Measurements from ENCODE around the gene H6PD.

Gene H6PD

GRCh38 chr1:9200441-9200840, 34.1 kb upstream of the H6PD start:
- TF ChIP-seq YY1 (IDR thresholded peaks at IDR 0.05; ENCODE audit: low read depth) (no peak), CREB1 (IDR thresholded peaks at IDR 0.05; ENCODE audit: low read depth) (no peak), EP300 (IDR thresholded peaks at IDR 0.05; ENCODE audit: borderline replicate concordance) (no peak), USF1 (IDR thresholded peaks at IDR 0.05) (no peak), NFIC (IDR thresholded peaks at IDR 0.05) (no peak), ZBTB7A (IDR thresholded peaks at IDR 0.05; ENCODE audit: low read depth) (no peak), REST (IDR thresholded peaks at IDR 0.05; ENCODE audit: low read depth) (no peak), TAF1 (IDR thresholded peaks at IDR 0.05; ENCODE audit: low read depth) (no peak), RAD21 (IDR thresholded peaks at IDR 0.05; ENCODE audit: low read depth) (no peak)

GRCh38 chr1:9201401-9202239, 33.0 kb upstream of the H6PD start:
- no peak for TF ChIP-seq EGR1 (IDR thresholded peaks at IDR 0.05)
- no peak for TF ChIP-seq EP300 (IDR thresholded peaks at IDR 0.05; ENCODE audit: borderline replicate concordance)

- TF ChIP-seq YY1 (IDR thresholded peaks at IDR 0.05; ENCODE audit: low read depth) = no peak
- no peak for TF ChIP-seq ZBTB7A (IDR thresholded peaks at IDR 0.05; ENCODE audit: low read depth)
- TF ChIP-seq CREB1 (IDR thresholded peaks at IDR 0.05; ENCODE audit: low read depth) = no peak
Measured at GRCh38 chr1:9202240-9202870, 32.2 kb upstream of the H6PD start.

- no peak for TF ChIP-seq TEAD4 (IDR thresholded peaks at IDR 0.05)
- no peak for TF ChIP-seq FOXM1 (IDR thresholded peaks at IDR 0.05; ENCODE audit: borderline replicate concordance, low read depth)
- TF ChIP-seq EP300 (IDR thresholded peaks at IDR 0.05; ENCODE audit: borderline replicate concordance) = no peak
- no peak for TF ChIP-seq REST (IDR thresholded peaks at IDR 0.05; ENCODE audit: low read depth)
- no peak for TF ChIP-seq TCF12 (IDR thresholded peaks at IDR 0.05; ENCODE audit: low read depth)
- TF ChIP-seq RAD21 (IDR thresholded peaks at IDR 0.05; ENCODE audit: low read depth) = no peak
- TF ChIP-seq ZBTB7A (IDR thresholded peaks at IDR 0.05; ENCODE audit: low read depth) = no peak
- no peak for TF ChIP-seq TAF1 (IDR thresholded peaks at IDR 0.05; ENCODE audit: low read depth)
- TF ChIP-seq EGR1 (IDR thresholded peaks at IDR 0.05) = no peak
Measured at GRCh38 chr1:9203511-9203982, 31.0 kb upstream of the H6PD start.

GRCh38 chr1:9204156-9204720, 30.3 kb upstream of the H6PD start:
- TF ChIP-seq CEBPB (IDR thresholded peaks at IDR 0.05) (no peak), RAD21 (IDR thresholded peaks at IDR 0.05; ENCODE audit: low read depth) (no peak)

- TF ChIP-seq TAF1 (IDR thresholded peaks at IDR 0.05; ENCODE audit: low read depth) = no peak
- TF ChIP-seq EGR1 (IDR thresholded peaks at IDR 0.05) = no peak
- TF ChIP-seq CEBPB (IDR thresholded peaks at IDR 0.05) = no peak
- no peak for TF ChIP-seq USF1 (IDR thresholded peaks at IDR 0.05)
- no peak for TF ChIP-seq FOXM1 (IDR thresholded peaks at IDR 0.05; ENCODE audit: borderline replicate concordance, low read depth)
- no peak for TF ChIP-seq ZBTB7A (IDR thresholded peaks at IDR 0.05; ENCODE audit: low read depth)
- TF ChIP-seq REST (IDR thresholded peaks at IDR 0.05; ENCODE audit: low read depth) = no peak
- TF ChIP-seq TCF12 (IDR thresholded peaks at IDR 0.05; ENCODE audit: low read depth) = no peak
- no peak for TF ChIP-seq CREB1 (IDR thresholded peaks at IDR 0.05; ENCODE audit: low read depth)
- TF ChIP-seq NFIC (IDR thresholded peaks at IDR 0.05) = no peak
- TF ChIP-seq TEAD4 (IDR thresholded peaks at IDR 0.05) = no peak
- no peak for TF ChIP-seq MAX (IDR thresholded peaks at IDR 0.05)
Measured at GRCh38 chr1:9207086-9207485, 27.5 kb upstream of the H6PD start.

Data from Ishikawa (cell line).